GM12878 (cell line): ENCODE results near the gene ADAMTS4. TPM values are rescaled to one million over a fixed set of nuclear protein-coding genes. Genes with fewer than 3 reads are reported as not detected.

Source experiments
- BCLAF1 ChIP-seq: fragments of 450-650 bp; IDR thresholded peaks from 2 replicates; pipeline ENCODE4 v1.6.1; 2017; ENCODE audit warnings: antibody characterized with exemption, mild to moderate bottlenecking, moderate library complexity
- BHLHE40 ChIP-seq, 2 experiments: fragments of 450-650 bp in 1 of 2; IDR thresholded peaks; 2 replicates each; pipeline ENCODE4 v1.6.1; 2011 to 2017; ENCODE audit warnings: low read depth in 2 of 2, borderline replicate concordance in 1 of 2, improper control_type of control experiment in 1 of 2, low read length in 1 of 2, mild to moderate bottlenecking in 1 of 2
- BRCA1 ChIP-seq: IDR thresholded peaks from 2 replicates; pipeline ENCODE4 v1.6.1; 2011; ENCODE audit warnings: low read depth, low read length, improper control_type of control experiment
- HDAC2 ChIP-seq: fragments of 200-600 bp; sonication (generic); IDR thresholded peaks from 2 replicates; pipeline ENCODE4 v1.6.1; 2017
- IRF3 ChIP-seq: fragments of 450-650 bp; IDR thresholded peaks from 2 replicates; pipeline ENCODE4 v1.6.1; 2014; ENCODE audit warnings: mild to moderate bottlenecking
- KDM1A ChIP-seq: fragments of 200-600 bp; sonication (generic); IDR thresholded peaks from 2 replicates; pipeline ENCODE4 v1.6.1; 2016; ENCODE audit warnings: borderline replicate concordance
- MEF2B ChIP-seq: fragments of 450-650 bp; IDR thresholded peaks from 2 replicates; pipeline ENCODE4 v1.6.1; 2018; ENCODE audit warnings: mild to moderate bottlenecking, moderate library complexity; ENCODE audit not compliant: partially characterized antibody, poor library complexity, severe bottlenecking
- MLLT1 ChIP-seq: fragments of 450-650 bp; IDR thresholded peaks from 2 replicates; pipeline ENCODE4 v1.6.1; 2016; ENCODE audit warnings: mild to moderate bottlenecking
- NR2C1 ChIP-seq: fragments of 450-650 bp; IDR thresholded peaks from 2 replicates; pipeline ENCODE4 v1.6.1; 2017; ENCODE audit warnings: antibody characterized with exemption, mild to moderate bottlenecking, moderate library complexity
- PKNOX1 ChIP-seq: fragments of 450-650 bp; IDR thresholded peaks from 2 replicates; pipeline ENCODE4 v1.6.1; 2016; ENCODE audit warnings: mild to moderate bottlenecking
- RAD21 ChIP-seq: IDR thresholded peaks from 2 replicates; pipeline ENCODE4 v1.6.1; 2011; ENCODE audit warnings: mild to moderate bottlenecking, low read depth, low read length, moderate library complexity; ENCODE audit not compliant: insufficient read depth
- RAD51 ChIP-seq: fragments of 450-650 bp; IDR thresholded peaks from 2 replicates; pipeline ENCODE4 v1.6.1; 2016; ENCODE audit warnings: moderate library complexity, mild to moderate bottlenecking, inconsistent platforms
- ZNF207 ChIP-seq: fragments of 450-650 bp; IDR thresholded peaks from 2 replicates; pipeline ENCODE4 v1.6.1; 2014; ENCODE audit warnings: antibody characterized with exemption, mild to moderate bottlenecking, borderline replicate concordance
- polyA plus RNA-seq, 11 experiments: library from polyadenylated mRNA; depleted of rRNA in 4 of 11; unstranded in 6 of 11; stranded (reverse) in 5 of 11; fragments of >200 nt; fragmentation: Nextera tagmentation in 4 of 11; fragmentation: Illumina TruSeq in 1 of 11; extraction: Ambion mirVana in 4 of 11; extraction: Trizol in 1 of 11; gene quantifications; 1 replicate in 1 of 11; 2 replicates in 10 of 11; pipeline versions ENCODE4 v1.2.1 to v1.2.3, GENCODE V29; 2011 to 2016; ENCODE audit warnings: inconsistent platforms in 2 of 11, missing spikeins in 2 of 11, low read depth in 1 of 11
- total RNA-seq, 4 experiments: library from RNA; depleted of rRNA in 3 of 4; stranded (reverse); fragments of >200 nt in 3 of 4; fragmentation: Illumina TruSeq in 1 of 4; extraction: Trizol in 1 of 4; gene quantifications; 2 replicates each; pipeline versions ENCODE4 v1.2.1 to v1.2.3, GENCODE V29; 2013 to 2021
- TF ChIP-seq, protein P1 (sequence below): fragments of 150-350 bp; IDR thresholded peaks from 2 replicates; pipeline ENCODE4 v1.6.1; 2016; ENCODE audit warnings: low read depth, low read length
- TF ChIP-seq, protein P2 (sequence below): IDR thresholded peaks from 2 replicates; pipeline ENCODE4 v1.6.1; 2011; ENCODE audit warnings: mild to moderate bottlenecking, low read depth, low read length, moderate library complexity; ENCODE audit not compliant: insufficient replicate concordance

Gene ADAMTS4
- total and polyA plus RNA-seq, 10 of the 15 experiments (the other 5 are each of a cell fraction or from before 2014, with no cell fraction given), result 0.01 to 0.13 (median 0.05) TPM; not detected in 2

DNA sequence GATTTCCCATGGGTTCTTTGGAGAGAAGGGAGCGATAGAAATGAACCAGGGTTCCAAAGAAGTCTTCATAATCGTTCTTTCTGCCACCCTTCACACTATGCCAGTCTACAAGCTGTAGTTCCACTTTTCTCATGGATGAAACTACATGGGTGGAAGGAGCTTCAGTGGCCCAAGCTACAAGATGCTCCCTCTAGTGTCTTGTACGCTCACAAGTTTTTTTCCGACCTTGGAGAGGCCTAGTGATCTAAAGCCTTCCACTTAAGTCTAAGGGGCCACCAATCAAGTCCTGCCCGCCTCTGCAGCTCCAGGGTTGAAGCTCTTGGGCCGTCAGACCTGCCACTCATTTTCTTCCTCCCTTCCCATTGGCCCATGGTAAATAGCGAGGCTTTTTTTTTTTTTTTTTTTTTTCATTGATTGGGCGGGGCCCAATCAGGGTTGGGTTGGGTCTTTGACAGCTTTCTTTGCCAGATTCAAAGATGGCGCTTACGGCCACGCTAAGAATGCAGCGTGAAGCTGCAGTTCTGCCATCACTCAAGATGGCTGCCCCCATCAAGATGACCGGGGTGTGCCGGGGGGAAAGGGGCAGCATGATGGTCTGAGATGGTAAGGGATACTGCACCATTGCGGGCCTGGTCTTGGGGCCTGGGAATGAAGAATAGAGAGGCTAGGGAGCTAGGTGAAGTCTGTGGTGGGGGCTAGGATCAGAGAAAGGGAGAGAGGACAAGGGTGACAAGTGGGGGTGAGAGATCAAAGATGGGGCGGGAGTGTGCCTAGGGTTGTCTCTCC lies 26.9 kb upstream of the ADAMTS4 start, which contains the start of gene TOMM40L (continued):
- TF ChIP-seq, protein P1, sequence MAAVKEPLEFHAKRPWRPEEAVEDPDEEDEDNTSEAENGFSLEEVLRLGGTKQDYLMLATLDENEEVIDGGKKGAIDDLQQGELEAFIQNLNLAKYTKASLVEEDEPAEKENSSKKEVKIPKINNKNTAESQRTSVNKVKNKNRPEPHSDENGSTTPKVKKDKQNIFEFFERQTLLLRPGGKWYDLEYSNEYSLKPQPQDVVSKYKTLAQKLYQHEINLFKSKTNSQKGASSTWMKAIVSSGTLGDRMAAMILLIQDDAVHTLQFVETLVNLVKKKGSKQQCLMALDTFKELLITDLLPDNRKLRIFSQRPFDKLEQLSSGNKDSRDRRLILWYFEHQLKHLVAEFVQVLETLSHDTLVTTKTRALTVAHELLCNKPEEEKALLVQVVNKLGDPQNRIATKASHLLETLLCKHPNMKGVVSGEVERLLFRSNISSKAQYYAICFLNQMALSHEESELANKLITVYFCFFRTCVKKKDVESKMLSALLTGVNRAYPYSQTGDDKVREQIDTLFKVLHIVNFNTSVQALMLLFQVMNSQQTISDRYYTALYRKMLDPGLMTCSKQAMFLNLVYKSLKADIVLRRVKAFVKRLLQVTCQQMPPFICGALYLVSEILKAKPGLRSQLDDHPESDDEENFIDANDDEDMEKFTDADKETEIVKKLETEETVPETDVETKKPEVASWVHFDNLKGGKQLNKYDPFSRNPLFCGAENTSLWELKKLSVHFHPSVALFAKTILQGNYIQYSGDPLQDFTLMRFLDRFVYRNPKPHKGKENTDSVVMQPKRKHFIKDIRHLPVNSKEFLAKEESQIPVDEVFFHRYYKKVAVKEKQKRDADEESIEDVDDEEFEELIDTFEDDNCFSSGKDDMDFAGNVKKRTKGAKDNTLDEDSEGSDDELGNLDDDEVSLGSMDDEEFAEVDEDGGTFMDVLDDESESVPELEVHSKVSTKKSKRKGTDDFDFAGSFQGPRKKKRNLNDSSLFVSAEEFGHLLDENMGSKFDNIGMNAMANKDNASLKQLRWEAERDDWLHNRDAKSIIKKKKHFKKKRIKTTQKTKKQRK, result peak; percentile 24; the same call in 1 of the 2 replicates
- no peak for TF ChIP-seq BCLAF1
- TF ChIP-seq IRF3, result peak; percentile 85
- TF ChIP-seq MLLT1, result no peak
- peak; percentile 61 for TF ChIP-seq RAD21
- no peak for TF ChIP-seq KDM1A
- TF ChIP-seq MEF2B, result no peak
- peak; percentile 99 for TF ChIP-seq PKNOX1
- TF ChIP-seq ZNF207, result no peak
- no peak for TF ChIP-seq HDAC2
- peak; percentile 90 for TF ChIP-seq NR2C1
- TF ChIP-seq, protein P2, sequence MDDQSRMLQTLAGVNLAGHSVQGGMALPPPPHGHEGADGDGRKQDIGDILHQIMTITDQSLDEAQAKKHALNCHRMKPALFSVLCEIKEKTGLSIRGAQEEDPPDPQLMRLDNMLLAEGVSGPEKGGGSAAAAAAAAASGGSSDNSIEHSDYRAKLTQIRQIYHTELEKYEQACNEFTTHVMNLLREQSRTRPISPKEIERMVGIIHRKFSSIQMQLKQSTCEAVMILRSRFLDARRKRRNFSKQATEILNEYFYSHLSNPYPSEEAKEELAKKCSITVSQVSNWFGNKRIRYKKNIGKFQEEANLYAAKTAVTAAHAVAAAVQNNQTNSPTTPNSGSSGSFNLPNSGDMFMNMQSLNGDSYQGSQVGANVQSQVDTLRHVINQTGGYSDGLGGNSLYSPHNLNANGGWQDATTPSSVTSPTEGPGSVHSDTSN, result peak; percentile 98
- peak in 1 of 2 experiments; percentile 7; a peak in 1 of 4 replicates for TF ChIP-seq BHLHE40 (IDR thresholded peaks at IDR 0.05; ENCODE audit: borderline replicate concordance in 1 of 2, low read depth in 2 of 2, low read length in 1 of 2)
- no peak for TF ChIP-seq RAD51
- no peak for TF ChIP-seq BRCA1
